ENCODE data around the gene SLC16A9. TPM values are rescaled to one million over a fixed set of nuclear protein-coding genes. Genes with fewer than 3 reads are reported as not detected.

The SLC16A9 gene
- total RNA-seq, 1 experiment from 2014 or later, result 0.13 TPM

DNA sequence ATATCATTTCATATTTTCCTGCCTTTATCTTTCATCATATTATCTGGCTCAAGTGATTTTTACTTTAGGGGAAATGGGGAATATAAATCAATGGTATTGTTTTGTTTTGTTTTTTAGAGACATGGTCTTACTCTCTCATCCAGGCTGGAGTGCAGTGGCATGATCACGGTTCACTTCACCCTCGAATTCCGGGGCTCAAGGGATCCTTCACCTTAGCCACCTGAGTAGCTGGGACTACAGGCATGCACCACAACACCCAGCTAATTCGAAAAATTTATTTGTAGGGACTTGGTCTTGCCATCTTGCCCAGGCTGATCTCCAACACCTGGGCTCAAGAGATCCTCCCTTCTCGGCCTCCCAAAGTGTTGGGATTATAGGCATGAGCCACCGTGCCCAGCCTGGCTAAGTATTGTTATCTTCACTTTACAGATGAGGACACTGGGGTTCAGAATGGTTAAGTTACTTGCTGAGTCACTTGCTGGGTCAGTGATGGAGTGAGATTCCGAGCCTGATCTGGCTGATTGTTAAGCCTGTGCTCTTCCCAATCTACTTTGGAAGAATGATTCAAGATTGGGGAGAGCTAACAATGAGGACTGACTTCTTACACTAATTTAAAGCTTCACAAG, 3.7 kb upstream of the SLC16A9 start:
- ChIA-PET POLR2A (no interaction called here), CTCF (no interaction called here)
- H3K4me1 ChIP-seq (ENCODE audit: control insufficient read depth, insufficient read depth, low read length), result peaks cover 4% of the 10 kb centered on the region; the same call in 1 of the 2 replicates
- DNase-seq (ENCODE audit: low read depth, low spot score) (no peak), ATAC-seq (no peak)
- no peak for TF ChIP-seq TCF7L2 (IDR thresholded peaks at IDR 0.05; ENCODE audit: low read depth, low read length)
- TF ChIP-seq, protein P1, sequence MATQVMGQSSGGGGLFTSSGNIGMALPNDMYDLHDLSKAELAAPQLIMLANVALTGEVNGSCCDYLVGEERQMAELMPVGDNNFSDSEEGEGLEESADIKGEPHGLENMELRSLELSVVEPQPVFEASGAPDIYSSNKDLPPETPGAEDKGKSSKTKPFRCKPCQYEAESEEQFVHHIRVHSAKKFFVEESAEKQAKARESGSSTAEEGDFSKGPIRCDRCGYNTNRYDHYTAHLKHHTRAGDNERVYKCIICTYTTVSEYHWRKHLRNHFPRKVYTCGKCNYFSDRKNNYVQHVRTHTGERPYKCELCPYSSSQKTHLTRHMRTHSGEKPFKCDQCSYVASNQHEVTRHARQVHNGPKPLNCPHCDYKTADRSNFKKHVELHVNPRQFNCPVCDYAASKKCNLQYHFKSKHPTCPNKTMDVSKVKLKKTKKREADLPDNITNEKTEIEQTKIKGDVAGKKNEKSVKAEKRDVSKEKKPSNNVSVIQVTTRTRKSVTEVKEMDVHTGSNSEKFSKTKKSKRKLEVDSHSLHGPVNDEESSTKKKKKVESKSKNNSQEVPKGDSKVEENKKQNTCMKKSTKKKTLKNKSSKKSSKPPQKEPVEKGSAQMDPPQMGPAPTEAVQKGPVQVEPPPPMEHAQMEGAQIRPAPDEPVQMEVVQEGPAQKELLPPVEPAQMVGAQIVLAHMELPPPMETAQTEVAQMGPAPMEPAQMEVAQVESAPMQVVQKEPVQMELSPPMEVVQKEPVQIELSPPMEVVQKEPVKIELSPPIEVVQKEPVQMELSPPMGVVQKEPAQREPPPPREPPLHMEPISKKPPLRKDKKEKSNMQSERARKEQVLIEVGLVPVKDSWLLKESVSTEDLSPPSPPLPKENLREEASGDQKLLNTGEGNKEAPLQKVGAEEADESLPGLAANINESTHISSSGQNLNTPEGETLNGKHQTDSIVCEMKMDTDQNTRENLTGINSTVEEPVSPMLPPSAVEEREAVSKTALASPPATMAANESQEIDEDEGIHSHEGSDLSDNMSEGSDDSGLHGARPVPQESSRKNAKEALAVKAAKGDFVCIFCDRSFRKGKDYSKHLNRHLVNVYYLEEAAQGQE (IDR thresholded peaks at IDR 0.05; ENCODE audit: insufficient read depth in 1 of 2, low read depth in 2 of 2, low read length in 1 of 2), result no peak
- no peak for TF ChIP-seq SIN3A (IDR thresholded peaks at IDR 0.05; ENCODE audit: borderline replicate concordance, insufficient read depth, low read depth, low read length)
- TF ChIP-seq POLR2AphosphoS5 (IDR thresholded peaks at IDR 0.05; ENCODE audit: low read depth, low read length), result no peak
- TF ChIP-seq, protein P2, sequence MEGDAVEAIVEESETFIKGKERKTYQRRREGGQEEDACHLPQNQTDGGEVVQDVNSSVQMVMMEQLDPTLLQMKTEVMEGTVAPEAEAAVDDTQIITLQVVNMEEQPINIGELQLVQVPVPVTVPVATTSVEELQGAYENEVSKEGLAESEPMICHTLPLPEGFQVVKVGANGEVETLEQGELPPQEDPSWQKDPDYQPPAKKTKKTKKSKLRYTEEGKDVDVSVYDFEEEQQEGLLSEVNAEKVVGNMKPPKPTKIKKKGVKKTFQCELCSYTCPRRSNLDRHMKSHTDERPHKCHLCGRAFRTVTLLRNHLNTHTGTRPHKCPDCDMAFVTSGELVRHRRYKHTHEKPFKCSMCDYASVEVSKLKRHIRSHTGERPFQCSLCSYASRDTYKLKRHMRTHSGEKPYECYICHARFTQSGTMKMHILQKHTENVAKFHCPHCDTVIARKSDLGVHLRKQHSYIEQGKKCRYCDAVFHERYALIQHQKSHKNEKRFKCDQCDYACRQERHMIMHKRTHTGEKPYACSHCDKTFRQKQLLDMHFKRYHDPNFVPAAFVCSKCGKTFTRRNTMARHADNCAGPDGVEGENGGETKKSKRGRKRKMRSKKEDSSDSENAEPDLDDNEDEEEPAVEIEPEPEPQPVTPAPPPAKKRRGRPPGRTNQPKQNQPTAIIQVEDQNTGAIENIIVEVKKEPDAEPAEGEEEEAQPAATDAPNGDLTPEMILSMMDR (IDR thresholded peaks at IDR 0.05), result no peak
- no peaks in the 10 kb centered on the region for H3K9me3 ChIP-seq (ENCODE audit: control insufficient read depth, insufficient read depth, low read depth, low read length)
- intact Hi-C loops (cut with micrococcal nuclease; ENCODE audit: unreplicated experiment) (no loop called here), in situ Hi-C loops (cut with HindIII; ENCODE audit: low pct_unique_long_range_greater_than_20kb, low sequenced_read_pairs) (no loop called here)
- peaks cover 23% of the 10 kb centered on the region for H3K27me3 ChIP-seq (ENCODE audit: control insufficient read depth, insufficient read depth, low read length)
- H3K27ac ChIP-seq (ENCODE audit: low read length), result no peak overlapping the region
- no TSS peak for BruUV-seq (replicated peaks)
- no peak overlapping the region for H3K4me3 ChIP-seq (ENCODE audit: low read depth in 2 of 2, low read length in 2 of 2)
- no peaks in the 10 kb centered on the region for H3K36me3 ChIP-seq (ENCODE audit: control insufficient read depth, insufficient read depth, low read length)

DNA sequence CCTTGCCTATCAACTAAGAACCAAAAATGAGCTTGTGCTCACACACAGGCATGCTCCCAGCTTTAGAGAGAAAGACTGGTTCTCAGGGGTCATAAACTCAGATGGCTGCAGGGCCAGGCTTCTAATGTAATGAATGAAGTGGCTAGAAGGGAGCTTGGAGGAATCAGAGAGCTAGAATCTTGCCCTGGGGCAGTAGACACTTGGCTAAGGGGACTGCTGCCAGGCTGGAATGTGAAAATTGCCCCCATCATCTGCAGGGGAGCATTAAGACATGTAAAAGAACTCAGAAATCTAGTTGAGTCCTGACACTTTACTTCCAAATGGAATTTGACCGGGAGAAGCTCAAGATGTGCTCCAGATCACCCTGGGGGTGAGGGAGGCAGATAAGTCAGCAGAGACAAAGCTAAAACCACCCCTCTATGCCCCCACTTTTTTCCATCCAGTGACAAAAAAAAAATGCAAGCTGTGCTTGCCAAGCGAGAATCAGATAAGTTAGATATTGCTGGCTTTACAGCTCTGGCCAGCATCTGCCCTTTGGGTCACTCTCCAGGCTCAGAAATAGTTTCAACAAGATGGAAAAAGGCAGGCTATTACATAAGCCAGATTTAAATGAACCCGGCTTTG, 2.3 kb upstream of the SLC16A9 start:
- no TSS peak for BruUV-seq (replicated peaks)
- TF ChIP-seq TCF7L2 (IDR thresholded peaks at IDR 0.05; ENCODE audit: low read depth, low read length) (no peak), SIN3A (IDR thresholded peaks at IDR 0.05; ENCODE audit: borderline replicate concordance, insufficient read depth, low read depth, low read length) (no peak), POLR2AphosphoS5 (IDR thresholded peaks at IDR 0.05; ENCODE audit: low read depth, low read length) (no peak)
- TF ChIP-seq, protein P1 (IDR thresholded peaks at IDR 0.05; ENCODE audit: insufficient read depth in 1 of 2, low read depth in 2 of 2, low read length in 1 of 2), result no peak
- TF ChIP-seq, protein P2 (IDR thresholded peaks at IDR 0.05), result no peak
- POLR2A ChIA-PET, result no interaction called here
- CTCF ChIA-PET, result no interaction called here
- intact Hi-C loops (cut with micrococcal nuclease; ENCODE audit: unreplicated experiment) (no loop called here), in situ Hi-C loops (cut with HindIII; ENCODE audit: low pct_unique_long_range_greater_than_20kb, low sequenced_read_pairs) (no loop called here)
- Histone ChIP-seq H3K27me3 (ENCODE audit: control insufficient read depth, insufficient read depth, low read length) (peaks cover 33% of the 10 kb centered on the region), H3K27ac (ENCODE audit: low read length) (no peak overlapping the region), H3K4me1 (ENCODE audit: control insufficient read depth, insufficient read depth, low read length) (peaks cover 4% of the 10 kb centered on the region; the same call in 1 of the 2 replicates), H3K36me3 (ENCODE audit: control insufficient read depth, insufficient read depth, low read length) (no peaks in the 10 kb centered on the region), H3K9me3 (ENCODE audit: control insufficient read depth, insufficient read depth, low read depth, low read length) (no peaks in the 10 kb centered on the region), H3K4me3 (ENCODE audit: low read depth in 2 of 2, low read length in 2 of 2) (no peak overlapping the region)
- ATAC-seq, result no peak
- no peak for DNase-seq (ENCODE audit: low read depth, low spot score)

Measured in Panc1 (cell line).